Measurements from ENCODE around the gene FBRSL1.

Gene FBRSL1

GRCh38 chr12:132483612-132484011 is 6.3 kb upstream of the FBRSL1 start:
- TF ChIP-seq, protein P1, sequence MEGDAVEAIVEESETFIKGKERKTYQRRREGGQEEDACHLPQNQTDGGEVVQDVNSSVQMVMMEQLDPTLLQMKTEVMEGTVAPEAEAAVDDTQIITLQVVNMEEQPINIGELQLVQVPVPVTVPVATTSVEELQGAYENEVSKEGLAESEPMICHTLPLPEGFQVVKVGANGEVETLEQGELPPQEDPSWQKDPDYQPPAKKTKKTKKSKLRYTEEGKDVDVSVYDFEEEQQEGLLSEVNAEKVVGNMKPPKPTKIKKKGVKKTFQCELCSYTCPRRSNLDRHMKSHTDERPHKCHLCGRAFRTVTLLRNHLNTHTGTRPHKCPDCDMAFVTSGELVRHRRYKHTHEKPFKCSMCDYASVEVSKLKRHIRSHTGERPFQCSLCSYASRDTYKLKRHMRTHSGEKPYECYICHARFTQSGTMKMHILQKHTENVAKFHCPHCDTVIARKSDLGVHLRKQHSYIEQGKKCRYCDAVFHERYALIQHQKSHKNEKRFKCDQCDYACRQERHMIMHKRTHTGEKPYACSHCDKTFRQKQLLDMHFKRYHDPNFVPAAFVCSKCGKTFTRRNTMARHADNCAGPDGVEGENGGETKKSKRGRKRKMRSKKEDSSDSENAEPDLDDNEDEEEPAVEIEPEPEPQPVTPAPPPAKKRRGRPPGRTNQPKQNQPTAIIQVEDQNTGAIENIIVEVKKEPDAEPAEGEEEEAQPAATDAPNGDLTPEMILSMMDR (conservative IDR thresholded peaks at IDR 0.05), result no peak
- H3K27ac ChIP-seq, result no peak overlapping the region

DNA sequence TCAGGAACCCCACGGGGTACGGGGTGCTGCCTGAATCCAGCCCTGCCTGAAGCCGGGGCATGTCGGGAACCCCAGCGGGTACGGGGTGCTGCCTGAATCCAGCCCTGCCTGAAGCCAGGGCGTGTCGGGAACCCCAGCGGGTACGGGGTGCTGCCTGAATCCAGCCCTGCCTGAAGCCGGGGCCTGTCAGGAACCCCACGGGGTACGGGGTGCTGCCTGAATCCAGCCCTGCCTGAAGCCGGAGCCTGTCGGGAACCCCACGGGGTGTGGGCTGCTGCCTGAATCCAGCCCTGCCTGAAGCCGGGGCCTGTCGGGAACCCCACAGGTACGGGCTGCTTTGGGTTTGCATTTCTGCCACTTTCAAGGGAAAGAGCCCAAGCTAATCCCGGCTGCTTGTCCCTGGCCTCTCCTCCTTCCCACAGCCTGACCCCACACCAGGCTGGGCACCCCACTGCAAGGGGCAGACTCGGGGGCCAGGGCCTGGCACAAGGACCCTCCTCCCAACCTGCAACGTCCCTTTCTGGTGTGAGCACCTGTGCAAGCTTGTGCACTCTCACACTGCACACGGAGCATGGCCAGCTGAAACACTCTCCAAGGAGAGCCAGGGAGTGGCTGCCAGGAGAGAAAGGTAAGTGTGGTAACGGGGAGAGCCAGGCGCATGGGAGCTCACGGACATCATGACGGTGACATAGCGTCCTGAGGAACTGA is 5.6 kb upstream of the FBRSL1 start:
- H3K27ac ChIP-seq, result no peak overlapping the region
- TF ChIP-seq, protein P1 (conservative IDR thresholded peaks at IDR 0.05), result no peak

- TF ChIP-seq, protein P1 (conservative IDR thresholded peaks at IDR 0.05), result no peak
- H3K27ac ChIP-seq, result no peak overlapping the region
These were observed 5.0 kb upstream of the FBRSL1 start for GRCh38 chr12:132484891-132485441.

GRCh38 chr12:132485619-132486018 is 4.3 kb upstream of the FBRSL1 start:
- H3K27ac ChIP-seq, result no peak overlapping the region
- TF ChIP-seq, protein P1 (conservative IDR thresholded peaks at IDR 0.05), result no peak

- TF ChIP-seq, protein P1 (conservative IDR thresholded peaks at IDR 0.05), result no peak
- H3K27ac ChIP-seq, result no peak overlapping the region
These were observed 3.8 kb upstream of the FBRSL1 start for GRCh38 chr12:132486168-132486567.

GRCh38 chr12:132486576-132486975 is 3.4 kb upstream of the FBRSL1 start:
- TF ChIP-seq, protein P1 (conservative IDR thresholded peaks at IDR 0.05), result no peak
- no peak overlapping the region for H3K27ac ChIP-seq

DNA sequence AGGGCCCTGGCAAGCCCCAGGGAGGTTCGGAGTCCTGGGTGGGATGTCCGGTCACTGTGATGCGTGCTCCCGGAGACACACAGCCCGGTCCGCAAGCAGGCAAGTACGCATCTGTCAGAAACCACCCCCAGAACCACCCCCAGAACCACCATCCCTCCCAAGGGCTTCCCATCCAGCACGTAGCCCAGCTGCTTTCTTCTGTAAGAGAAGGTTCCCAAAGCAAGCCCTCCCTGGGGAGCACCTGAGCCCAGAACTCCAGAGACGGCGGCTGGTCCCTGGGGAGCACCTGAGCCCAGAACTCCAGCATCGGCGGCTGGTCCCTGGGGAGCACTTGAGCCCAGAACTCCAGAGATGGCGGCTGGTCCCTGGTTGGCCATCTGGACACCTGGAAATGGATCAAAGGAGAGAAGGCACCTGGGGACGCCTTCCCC is 2.6 kb upstream of the FBRSL1 start:
- no peak overlapping the region for H3K27ac ChIP-seq
- TF ChIP-seq, protein P1 (conservative IDR thresholded peaks at IDR 0.05), result no peak
